MM.1S (cell line): ENCODE results near the gene LHX4.
A peak's percentile ranks its signal among the peaks of the same experiment; 100 is the strongest.

Source experiments
- DNase-seq: peaks from one replicate; pipeline ENCODE4 v3.0.0-alpha.2; 2015
- H2AFZ ChIP-seq: fragments of 300-600 bp; sonication (generic); 2 replicates; pipeline ENCODE4 v1.6.0; 2016; ENCODE audit warnings: antibody characterized with exemption, low read length
- H3F3A ChIP-seq: fragments of 300-600 bp; sonication (generic); 2 replicates; pipeline ENCODE4 v1.6.1; 2016; ENCODE audit warnings: mild to moderate bottlenecking, antibody characterized with exemption, low read length, moderate library complexity, mixed read lengths; ENCODE audit not compliant: insufficient read depth
- H3K27ac ChIP-seq: fragments of 300-600 bp; sonication (generic); 2 replicates; pipeline ENCODE4 v1.5.1; 2016; ENCODE audit warnings: mild to moderate bottlenecking, low read length
- H3K27me3 ChIP-seq: fragments of 300-600 bp; sonication (generic); replicated peaks from 2 replicates; pipeline ENCODE4 v1.6.0; 2016; ENCODE audit warnings: low read length; ENCODE audit not compliant: insufficient read depth
- H3K36me3 ChIP-seq: fragments of 300-600 bp; sonication (generic); replicated peaks from 2 replicates; pipeline ENCODE4 v1.6.1; 2016; ENCODE audit warnings: mild to moderate bottlenecking, low read length, mixed read lengths; ENCODE audit not compliant: insufficient read depth
- H3K4me1 ChIP-seq: fragments of 300-600 bp; sonication (generic); 2 replicates; pipeline ENCODE4 v1.6.1; 2016; ENCODE audit warnings: low read length, mixed read lengths
- H3K4me2 ChIP-seq: fragments of 300-600 bp; sonication (generic); 2 replicates; pipeline ENCODE4 v1.6.0; 2016; ENCODE audit warnings: low read depth, low read length
- H3K4me3 ChIP-seq: fragments of 300-600 bp; sonication (generic); 2 replicates; pipeline ENCODE4 v1.5.1; 2016; ENCODE audit warnings: low read length, mixed read lengths
- H3K79me2 ChIP-seq: fragments of 300-600 bp; sonication (generic); 2 replicates; pipeline ENCODE4 v1.6.1; 2016; ENCODE audit warnings: mixed run types, low read length, mixed read lengths
- H3K9ac ChIP-seq: fragments of 300-600 bp; sonication (generic); 2 replicates; pipeline ENCODE4 v1.6.1; 2016; ENCODE audit warnings: low read length, mixed read lengths
- H3K9me2 ChIP-seq: fragments of 300-600 bp; sonication (generic); replicated peaks from 2 replicates; pipeline ENCODE4 v1.6.1; 2016; ENCODE audit warnings: mild to moderate bottlenecking, low read length, mixed read lengths; ENCODE audit not compliant: insufficient read depth
- H3K9me3 ChIP-seq: fragments of 300-600 bp; sonication (generic); replicated peaks from 2 replicates; pipeline ENCODE4 v1.6.1; 2016; ENCODE audit warnings: mild to moderate bottlenecking, low read length, mixed read lengths; ENCODE audit not compliant: insufficient read depth
- H4K20me1 ChIP-seq: fragments of 300-600 bp; sonication (generic); 2 replicates; pipeline ENCODE4 v1.6.1; 2016; ENCODE audit warnings: mild to moderate bottlenecking, low read length, moderate library complexity, mixed read lengths; ENCODE audit not compliant: insufficient read depth
- EZH2 ChIP-seq: fragments of 300-600 bp; sonication (generic); optimal IDR thresholded peaks from 2 replicates; pipeline ENCODE3; 2017; ENCODE audit warnings: low read depth, mild to moderate bottlenecking, antibody characterized with exemption, low read length, mixed read lengths
- EZH2phosphoT487 ChIP-seq: fragments of 300-600 bp; sonication (generic); IDR thresholded peaks from 2 replicates; pipeline ENCODE4 v1.6.1; 2018; ENCODE audit warnings: antibody characterized with exemption, low read length
- TF ChIP-seq, protein P1 (sequence below): fragments of 300-600 bp; sonication (generic); IDR thresholded peaks from 2 replicates; pipeline ENCODE4 v1.5.1; 2016; ENCODE audit warnings: antibody characterized with exemption, low read length, mixed read lengths

Gene LHX4

DNA sequence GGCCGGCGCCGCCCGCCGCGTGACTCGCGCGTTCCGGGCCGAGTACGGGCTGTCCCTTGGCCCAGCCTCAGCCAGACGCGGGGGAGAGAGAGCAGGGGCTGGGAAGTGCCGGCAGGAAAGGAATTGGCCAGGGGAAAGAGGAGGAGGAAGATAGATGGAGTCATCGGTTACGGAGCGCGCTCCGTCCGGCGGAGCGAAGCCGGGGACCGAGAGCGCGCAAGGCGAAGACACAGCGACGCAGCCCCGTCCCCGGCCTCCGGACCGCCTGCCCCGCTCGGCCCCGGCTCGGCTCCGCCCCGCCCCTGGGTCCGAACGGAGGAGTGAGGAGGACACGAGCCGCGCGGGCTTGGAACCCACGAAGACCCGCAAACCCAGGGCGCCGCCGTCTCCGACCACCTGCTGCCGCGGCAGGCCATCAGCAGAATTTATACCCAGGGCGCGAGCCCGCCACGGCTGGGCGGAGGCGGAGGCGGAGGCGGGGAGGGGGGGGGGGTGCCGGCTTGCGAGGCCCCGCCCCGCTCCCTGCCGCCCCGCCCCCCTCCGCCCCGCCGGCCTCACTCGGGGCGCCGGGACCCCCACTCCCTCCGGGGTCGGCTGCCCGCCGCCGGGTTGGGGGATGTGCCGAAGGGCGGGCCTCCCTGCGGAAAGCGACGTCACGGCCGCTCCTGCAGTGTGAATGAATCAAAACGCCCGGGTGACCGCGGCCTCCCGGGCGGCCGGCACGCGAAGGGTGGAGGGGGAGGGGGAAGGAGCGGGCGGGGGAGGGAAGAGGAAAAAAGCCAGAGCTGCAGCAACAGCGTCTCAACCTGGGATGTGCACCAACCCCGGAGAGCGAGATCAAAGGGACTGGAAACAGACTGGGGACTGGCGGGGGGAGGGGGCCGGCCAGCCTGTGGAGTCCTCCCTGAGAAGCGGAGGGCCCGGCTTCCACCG is at the start of gene LHX4:
TSS of gene LHX4 (plus strand) at position 782 of the 933 bp plus-strand sequence. CDS start 266 bp downstream, outside the sequence.
- no peaks in the 10 kb centered on the region for H3K9me3 ChIP-seq
- peak within 1 kb of the TSS; percentile 18; the same call in 1 of the 2 replicates for H3K9ac ChIP-seq

DNA sequence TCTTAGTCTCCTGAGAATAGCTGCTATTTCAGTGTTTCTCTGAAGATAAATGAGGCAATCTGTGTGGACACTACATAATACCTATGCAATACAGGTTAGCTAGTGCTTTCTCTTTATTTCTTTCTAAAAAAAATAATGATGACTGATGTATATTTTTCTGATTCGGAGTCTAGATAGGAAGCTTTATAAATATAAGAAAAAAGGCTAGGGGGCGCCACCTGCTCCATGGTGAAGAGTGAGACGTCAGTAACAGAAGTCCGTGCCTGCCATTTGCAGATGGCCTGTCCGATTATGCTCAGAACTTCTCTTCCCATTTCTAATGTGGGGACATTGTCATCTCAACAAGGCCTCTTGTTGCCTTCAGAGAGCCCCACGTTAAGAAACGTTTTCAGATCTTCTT is 49.0 kb upstream of the LHX4 start:
- no peaks in the 10 kb centered on the region for H3K27me3 ChIP-seq
- H3K4me3 ChIP-seq = no peak overlapping the region
- no peak overlapping the region for H3K9ac ChIP-seq
- H3K36me3 ChIP-seq = no peaks in the 10 kb centered on the region
- H3K4me1 ChIP-seq = no peaks in the 10 kb centered on the region
- H3K4me2 ChIP-seq = no peak overlapping the region
- H2AFZ ChIP-seq = no peak overlapping the region
- TF ChIP-seq, protein P1, sequence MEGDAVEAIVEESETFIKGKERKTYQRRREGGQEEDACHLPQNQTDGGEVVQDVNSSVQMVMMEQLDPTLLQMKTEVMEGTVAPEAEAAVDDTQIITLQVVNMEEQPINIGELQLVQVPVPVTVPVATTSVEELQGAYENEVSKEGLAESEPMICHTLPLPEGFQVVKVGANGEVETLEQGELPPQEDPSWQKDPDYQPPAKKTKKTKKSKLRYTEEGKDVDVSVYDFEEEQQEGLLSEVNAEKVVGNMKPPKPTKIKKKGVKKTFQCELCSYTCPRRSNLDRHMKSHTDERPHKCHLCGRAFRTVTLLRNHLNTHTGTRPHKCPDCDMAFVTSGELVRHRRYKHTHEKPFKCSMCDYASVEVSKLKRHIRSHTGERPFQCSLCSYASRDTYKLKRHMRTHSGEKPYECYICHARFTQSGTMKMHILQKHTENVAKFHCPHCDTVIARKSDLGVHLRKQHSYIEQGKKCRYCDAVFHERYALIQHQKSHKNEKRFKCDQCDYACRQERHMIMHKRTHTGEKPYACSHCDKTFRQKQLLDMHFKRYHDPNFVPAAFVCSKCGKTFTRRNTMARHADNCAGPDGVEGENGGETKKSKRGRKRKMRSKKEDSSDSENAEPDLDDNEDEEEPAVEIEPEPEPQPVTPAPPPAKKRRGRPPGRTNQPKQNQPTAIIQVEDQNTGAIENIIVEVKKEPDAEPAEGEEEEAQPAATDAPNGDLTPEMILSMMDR = peak; percentile 36
- no peak for TF ChIP-seq EZH2phosphoT487
- H3K9me3 ChIP-seq = no peaks in the 10 kb centered on the region
- no peak for DNase-seq
- H4K20me1 ChIP-seq = no peaks in the 10 kb centered on the region
- H3K79me2 ChIP-seq = no peaks in the 10 kb centered on the region
- no peaks in the 10 kb centered on the region for H3F3A ChIP-seq
- no peaks in the 10 kb centered on the region for H3K9me2 ChIP-seq
- H3K27ac ChIP-seq = no peak overlapping the region

More for the DNA sequence above, at the start of gene LHX4:
- H3K4me2 ChIP-seq = peak within 1 kb of the TSS; percentile 93
- H2AFZ ChIP-seq = peak within 1 kb of the TSS; percentile 82
- H3K9me2 ChIP-seq = no peaks in the 10 kb centered on the region
- H3K79me2 ChIP-seq = no peaks in the 10 kb centered on the region
- H4K20me1 ChIP-seq = no peaks in the 10 kb centered on the region
- peak within 1 kb of the TSS; percentile 74 for H3K4me3 ChIP-seq
- TF ChIP-seq, protein P1 = no peak
- peak; percentile 64 for DNase-seq
- H3K36me3 ChIP-seq = no peaks in the 10 kb centered on the region
- H3K27me3 ChIP-seq = peaks cover 65% of the 10 kb centered on the region
- no peaks in the 10 kb centered on the region for H3K4me1 ChIP-seq
- H3K27ac ChIP-seq = no peak within 1 kb of the TSS
- H3F3A ChIP-seq = 0 out of 2 replicates have a peak, but pooled peaks cover 3% of the 10 kb centered on the region

DNA sequence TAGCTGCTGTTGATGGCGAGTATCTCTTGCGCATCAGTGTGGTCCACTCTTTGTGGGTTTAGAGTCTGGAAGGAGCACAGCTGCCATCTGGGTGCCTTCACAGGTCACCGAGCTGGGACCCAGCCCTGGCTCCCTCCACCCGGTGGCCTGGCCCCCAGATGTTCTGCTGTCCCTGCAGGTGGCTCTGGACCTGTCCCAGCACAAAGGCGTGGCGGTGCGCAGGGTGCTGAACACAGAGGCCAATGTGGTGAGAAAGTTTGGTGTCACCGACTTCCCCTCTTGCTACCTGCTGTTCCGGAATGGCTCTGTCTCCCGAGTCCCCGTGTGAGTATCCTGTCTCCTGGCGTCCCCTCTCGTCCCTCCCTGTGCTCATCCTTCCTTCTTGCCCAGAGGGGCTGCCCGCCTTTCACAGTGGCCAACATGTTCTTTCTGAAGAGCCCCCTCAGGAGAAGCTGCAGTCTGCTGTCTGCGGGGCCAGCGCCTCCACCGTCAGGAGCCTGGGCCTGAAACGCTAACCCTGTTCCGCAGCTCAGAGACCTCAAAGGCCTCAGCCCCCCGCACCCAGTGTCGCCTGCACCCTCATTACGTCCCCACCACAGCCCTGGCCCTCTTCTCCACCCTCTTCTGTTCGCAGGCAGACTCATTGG is 47.9 kb upstream of the LHX4 start:
- Histone ChIP-seq H3F3A (no peaks in the 10 kb centered on the region), H3K9ac (no peak overlapping the region), H3K4me1 (no peaks in the 10 kb centered on the region), H3K4me3 (no peak overlapping the region), H3K27me3 (no peaks in the 10 kb centered on the region), H4K20me1 (no peaks in the 10 kb centered on the region), H3K79me2 (no peaks in the 10 kb centered on the region), H3K9me3 (no peaks in the 10 kb centered on the region), H3K9me2 (no peaks in the 10 kb centered on the region), H3K36me3 (no peaks in the 10 kb centered on the region), H3K4me2 (no peak overlapping the region), H2AFZ (no peak overlapping the region), H3K27ac (no peak overlapping the region)
- no peak for DNase-seq
- TF ChIP-seq EZH2 = no peak
- TF ChIP-seq EZH2phosphoT487 = no peak
- TF ChIP-seq, protein P1 = no peak
